ENCODE results near the gene RGS12.

Gene RGS12

GRCh38 chr4:3317656-3318211 lies 24.9 kb downstream of the RGS12 start:
- TF ChIP-seq POLR2AphosphoS5 (IDR thresholded peaks at IDR 0.05; ENCODE audit: low read depth, low read length) (no peak), POLR2A (IDR thresholded peaks at IDR 0.05; ENCODE audit: low read depth, low read length) (no peak), TAF1 (IDR thresholded peaks at IDR 0.05; ENCODE audit: borderline replicate concordance, low read depth, low read length) (no peak)
- DNase-seq (ENCODE audit: insufficient read length): no peak
- FAIRE-seq: no peak

- DNase-seq (ENCODE audit: insufficient read length) (no peak), FAIRE-seq (no peak)
- TF ChIP-seq POLR2AphosphoS5 (IDR thresholded peaks at IDR 0.05; ENCODE audit: low read depth, low read length) (no peak), TAF1 (IDR thresholded peaks at IDR 0.05; ENCODE audit: borderline replicate concordance, low read depth, low read length) (no peak), POLR2A (IDR thresholded peaks at IDR 0.05; ENCODE audit: low read depth, low read length) (no peak)
These were observed 25.8 kb downstream of the RGS12 start for GRCh38 chr4:3318561-3319021.

DNA sequence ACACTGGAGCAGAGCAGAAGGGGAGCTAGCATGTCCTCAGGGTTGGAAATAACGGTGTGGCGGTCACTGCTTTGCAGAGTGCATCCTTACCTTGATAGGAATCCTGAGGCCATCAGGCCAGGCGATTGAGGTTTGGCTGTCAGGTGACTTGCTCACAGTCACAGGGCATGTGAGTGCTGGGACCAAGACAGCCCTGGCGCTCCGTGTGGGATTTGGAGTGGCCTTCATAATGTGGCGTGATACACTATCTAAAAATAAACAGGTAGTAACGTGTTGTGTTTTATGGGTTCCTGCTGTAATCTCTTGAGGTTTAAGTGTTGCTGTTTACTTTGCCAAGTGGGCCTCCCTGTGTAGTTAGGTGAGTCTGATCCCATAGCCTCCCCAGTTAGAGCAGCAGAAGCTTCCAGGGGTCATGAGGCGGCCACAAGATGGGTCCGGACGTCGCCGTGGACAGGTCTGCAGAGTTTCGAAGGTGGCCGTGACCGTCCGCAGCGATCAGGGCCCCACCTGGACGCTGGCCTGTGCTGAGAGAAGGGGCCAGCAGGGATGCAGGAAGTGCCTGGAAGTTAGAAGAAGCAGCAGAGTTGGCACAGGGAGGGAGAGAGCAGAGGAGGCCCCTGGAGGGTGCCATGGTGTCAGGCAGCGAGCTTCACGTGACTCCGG lies 27.7 kb downstream of the RGS12 start:
- DNase-seq (ENCODE audit: insufficient read length) (no peak), FAIRE-seq (no peak)
- TF ChIP-seq POLR2AphosphoS5 (IDR thresholded peaks at IDR 0.05; ENCODE audit: low read depth, low read length) (no peak), TAF1 (IDR thresholded peaks at IDR 0.05; ENCODE audit: borderline replicate concordance, low read depth, low read length) (no peak), POLR2A (IDR thresholded peaks at IDR 0.05; ENCODE audit: low read depth, low read length) (no peak)

- TF ChIP-seq TAF1 (IDR thresholded peaks at IDR 0.05; ENCODE audit: borderline replicate concordance, low read depth, low read length): no peak
- TF ChIP-seq POLR2A (IDR thresholded peaks at IDR 0.05; ENCODE audit: low read depth, low read length): no peak
- TF ChIP-seq POLR2AphosphoS5 (IDR thresholded peaks at IDR 0.05; ENCODE audit: low read depth, low read length): no peak
- DNase-seq (ENCODE audit: insufficient read length): no peak
These were observed 28.6 kb downstream of the RGS12 start for GRCh38 chr4:3321295-3321889.

DNA sequence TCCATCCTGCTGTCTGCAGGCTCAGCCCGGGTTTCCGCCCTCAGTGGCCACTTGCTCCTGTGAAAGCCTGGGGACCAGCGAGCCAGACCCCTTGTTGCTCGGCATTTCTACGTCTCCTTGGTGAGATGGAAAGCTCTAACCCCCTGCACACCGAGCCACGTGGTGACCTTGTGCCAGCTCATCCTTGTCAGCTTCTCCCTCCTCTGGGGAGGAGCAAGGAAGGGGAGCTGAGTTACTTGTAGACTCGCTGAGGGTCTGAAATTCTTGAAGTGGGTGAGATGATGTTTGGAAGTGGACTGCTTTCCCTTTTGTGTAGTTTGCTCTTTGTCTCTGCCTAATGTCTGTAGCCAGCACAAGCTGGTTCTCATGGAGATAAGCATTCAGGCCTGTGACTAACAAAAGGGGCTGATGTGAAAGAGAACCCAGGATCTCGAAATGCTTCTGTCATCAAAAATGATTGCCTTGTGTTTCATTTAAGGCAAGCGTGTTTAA lies 29.3 kb downstream of the RGS12 start:
- TF ChIP-seq POLR2AphosphoS5 (IDR thresholded peaks at IDR 0.05; ENCODE audit: low read depth, low read length): no peak
- no peak for DNase-seq (ENCODE audit: insufficient read length)
- FAIRE-seq: no peak

More at GRCh38 chr4:3321295-3321889, 28.6 kb downstream of the RGS12 start:
- no peak for FAIRE-seq

DNA sequence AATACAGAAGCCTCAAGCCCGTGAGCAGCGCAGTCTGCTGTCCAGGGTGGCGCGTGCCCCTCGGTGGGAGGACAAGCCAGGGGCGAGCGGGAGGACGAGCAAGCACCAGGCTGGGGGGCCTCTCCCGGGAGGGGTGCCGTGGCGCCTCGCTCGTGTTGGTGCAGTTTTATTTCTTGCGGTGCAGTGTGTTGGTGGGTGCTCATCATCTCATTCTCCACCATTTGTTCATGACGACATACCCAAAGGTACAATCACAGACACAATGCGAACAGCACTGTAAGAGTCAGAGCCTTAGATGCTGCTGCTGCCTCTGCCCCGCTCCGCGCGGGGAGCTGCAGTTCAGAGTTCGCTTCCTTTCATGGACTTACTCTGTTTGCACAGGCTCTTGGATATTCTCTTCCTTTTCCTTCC lies 30.3 kb downstream of the RGS12 start:
- no peak for FAIRE-seq
- TF ChIP-seq POLR2AphosphoS5 (IDR thresholded peaks at IDR 0.05; ENCODE audit: low read depth, low read length): no peak
- no peak for TF ChIP-seq TAF1 (IDR thresholded peaks at IDR 0.05; ENCODE audit: borderline replicate concordance, low read depth, low read length)
- no peak for TF ChIP-seq POLR2A (IDR thresholded peaks at IDR 0.05; ENCODE audit: low read depth, low read length)
- no peak for DNase-seq (ENCODE audit: insufficient read length)

GRCh38 chr4:3324093-3324815 lies 31.4 kb downstream of the RGS12 start:
- TF ChIP-seq POLR2AphosphoS5 (IDR thresholded peaks at IDR 0.05; ENCODE audit: low read depth, low read length) (no peak), POLR2A (IDR thresholded peaks at IDR 0.05; ENCODE audit: low read depth, low read length) (no peak), TAF1 (IDR thresholded peaks at IDR 0.05; ENCODE audit: borderline replicate concordance, low read depth, low read length) (no peak)
- no peak for FAIRE-seq
- no peak for DNase-seq (ENCODE audit: insufficient read length)

GRCh38 chr4:3328814-3329663 lies 36.2 kb downstream of the RGS12 start:
- DNase-seq (ENCODE audit: insufficient read length): no peak
- TF ChIP-seq POLR2AphosphoS5 (IDR thresholded peaks at IDR 0.05; ENCODE audit: low read depth, low read length) (no peak), POLR2A (IDR thresholded peaks at IDR 0.05; ENCODE audit: low read depth, low read length) (no peak), TAF1 (IDR thresholded peaks at IDR 0.05; ENCODE audit: borderline replicate concordance, low read depth, low read length) (no peak)
- no peak for FAIRE-seq

DNA sequence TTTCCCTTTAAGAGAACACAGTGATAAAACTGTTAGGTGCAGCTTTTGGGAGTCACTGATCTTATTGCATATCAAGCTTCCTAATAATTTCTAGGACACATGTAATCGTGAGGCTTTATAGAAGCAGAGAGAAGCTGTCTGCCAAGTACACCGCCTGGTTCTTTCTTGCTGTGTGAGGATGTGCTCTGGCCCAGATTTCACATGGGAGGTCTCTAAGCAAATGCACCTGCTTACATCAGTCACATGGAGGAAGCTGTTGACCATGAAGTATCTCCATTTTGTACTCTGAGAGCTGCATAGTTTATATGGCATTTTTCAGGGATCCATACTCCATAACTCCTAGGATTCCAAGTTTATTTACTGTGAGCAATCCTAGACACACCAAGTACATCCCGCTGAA lies 37.1 kb downstream of the RGS12 start:
- no peak for FAIRE-seq
- DNase-seq (ENCODE audit: insufficient read length): no peak
- TF ChIP-seq POLR2A (IDR thresholded peaks at IDR 0.05; ENCODE audit: low read depth, low read length) (no peak), TAF1 (IDR thresholded peaks at IDR 0.05; ENCODE audit: borderline replicate concordance, low read depth, low read length) (no peak), POLR2AphosphoS5 (IDR thresholded peaks at IDR 0.05; ENCODE audit: low read depth, low read length) (no peak)

GRCh38 chr4:3330707-3331106 lies 37.9 kb downstream of the RGS12 start:
- no peak for DNase-seq (ENCODE audit: insufficient read length)
- no peak for FAIRE-seq
- TF ChIP-seq POLR2A (IDR thresholded peaks at IDR 0.05; ENCODE audit: low read depth, low read length): no peak
- TF ChIP-seq TAF1 (IDR thresholded peaks at IDR 0.05; ENCODE audit: borderline replicate concordance, low read depth, low read length): no peak
- no peak for TF ChIP-seq POLR2AphosphoS5 (IDR thresholded peaks at IDR 0.05; ENCODE audit: low read depth, low read length)
